GM20431 (cell line): ENCODE measurements around the gene NELFA.

Experiments
- in situ Hi-C: fragments of 300-500 bp; cut with MseI, MboI; formaldehyde crosslinking; loops from one replicate; pipeline ENCODE4 v1.15.0; 2020; ENCODE audit warnings: low sequenced_read_pairs; ENCODE audit not compliant: unreplicated experiment

The NELFA gene

DNA sequence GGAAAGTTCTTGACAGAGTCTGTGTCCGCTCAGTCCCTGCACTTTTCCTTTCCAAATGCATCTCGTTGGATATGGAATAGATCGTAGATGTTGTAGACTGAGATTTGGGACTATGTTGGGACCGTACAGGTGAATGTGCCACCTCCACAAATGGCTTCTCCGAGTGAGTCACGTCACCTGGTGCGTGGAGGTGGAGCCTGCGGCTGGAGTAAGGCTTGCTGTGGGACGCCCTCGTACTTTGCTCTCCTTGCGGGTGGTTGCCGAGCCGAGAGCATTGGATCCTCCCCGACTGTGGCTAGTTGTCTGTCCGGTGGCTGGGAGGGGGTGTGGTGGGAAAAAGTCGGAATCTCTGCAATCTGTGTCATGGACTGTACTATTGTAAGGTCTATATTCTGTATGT lies 60.5 kb downstream of the NELFA start:
- in situ Hi-C loops = no loop called here

DNA sequence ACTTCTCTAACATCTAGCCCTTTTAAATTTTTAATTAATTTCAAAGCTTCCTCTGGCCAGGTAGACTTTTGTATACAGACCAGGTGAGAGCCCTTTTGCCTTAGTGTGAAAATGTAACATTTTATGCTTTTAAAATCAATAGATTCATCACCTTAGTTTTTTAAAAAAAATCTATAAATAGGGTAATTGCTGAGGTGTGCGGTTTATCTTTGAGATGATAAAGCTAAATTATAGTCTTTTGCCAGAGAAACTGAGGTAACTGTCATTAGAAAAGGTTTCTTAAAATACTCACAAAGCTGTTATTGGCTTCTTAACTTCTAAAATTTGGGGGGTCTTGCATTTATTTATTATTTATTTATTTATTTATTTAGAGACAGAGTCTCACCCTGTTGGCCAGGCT lies 62.9 kb downstream of the NELFA start:
- in situ Hi-C loops = no loop called here

DNA sequence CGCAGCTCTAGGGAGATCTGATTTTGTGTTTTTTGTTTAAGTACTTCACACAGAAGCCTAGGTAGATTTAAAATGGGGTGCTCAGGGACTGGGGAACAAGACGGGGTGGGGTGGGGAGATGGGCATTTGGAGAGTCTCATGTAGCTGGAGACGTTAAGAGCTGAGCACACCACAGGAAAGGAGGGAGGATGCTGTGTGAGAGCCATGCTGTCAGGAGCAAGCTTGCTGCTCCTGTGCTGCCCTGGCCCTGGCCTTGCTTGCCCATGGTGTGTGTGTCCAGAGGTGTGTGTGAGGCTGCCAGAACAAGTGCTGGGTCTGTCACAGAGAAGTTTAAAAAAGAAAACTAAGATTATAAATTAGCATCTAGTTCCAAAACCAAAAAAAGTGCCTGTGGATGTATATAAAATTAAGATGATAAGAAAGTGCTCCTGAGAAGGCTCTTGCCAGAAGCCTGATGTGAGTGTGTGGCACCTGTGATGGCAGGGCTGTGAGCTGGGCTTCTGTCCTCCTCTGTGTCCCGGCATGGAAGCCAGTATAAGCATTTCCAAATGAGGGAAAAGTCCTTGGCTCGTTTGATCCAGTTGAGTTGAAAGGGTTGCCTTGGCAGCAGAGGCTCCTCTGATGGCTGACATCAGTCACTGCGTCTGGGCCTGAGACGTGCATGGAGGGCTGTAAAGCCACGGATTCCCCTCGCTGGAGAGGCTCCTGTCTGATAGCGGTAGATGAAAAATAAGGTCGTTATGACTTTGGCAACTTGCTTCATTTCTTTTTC lies 63.5 kb downstream of the NELFA start:
- in situ Hi-C loops = no loop called here

DNA sequence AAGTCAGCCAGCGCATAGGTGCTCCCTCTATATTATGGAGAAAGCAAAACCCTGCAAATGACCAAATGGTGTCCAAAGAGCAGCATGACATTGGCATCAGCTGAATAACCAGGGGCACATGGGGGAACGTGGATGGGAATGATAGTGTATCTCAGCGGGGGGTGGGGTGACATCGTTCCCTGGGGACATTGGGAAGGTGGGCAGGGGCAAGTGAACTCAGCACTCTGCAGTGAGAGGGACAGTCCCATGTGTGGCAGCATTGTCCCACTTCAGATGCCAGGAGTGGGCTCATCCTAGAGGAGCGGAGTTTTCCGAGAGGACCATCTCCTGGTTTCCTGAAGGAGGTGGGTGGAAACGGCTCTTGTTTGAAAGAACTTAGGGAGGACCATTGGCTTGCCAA lies 64.8 kb downstream of the NELFA start:
- in situ Hi-C loops = no loop called here

DNA sequence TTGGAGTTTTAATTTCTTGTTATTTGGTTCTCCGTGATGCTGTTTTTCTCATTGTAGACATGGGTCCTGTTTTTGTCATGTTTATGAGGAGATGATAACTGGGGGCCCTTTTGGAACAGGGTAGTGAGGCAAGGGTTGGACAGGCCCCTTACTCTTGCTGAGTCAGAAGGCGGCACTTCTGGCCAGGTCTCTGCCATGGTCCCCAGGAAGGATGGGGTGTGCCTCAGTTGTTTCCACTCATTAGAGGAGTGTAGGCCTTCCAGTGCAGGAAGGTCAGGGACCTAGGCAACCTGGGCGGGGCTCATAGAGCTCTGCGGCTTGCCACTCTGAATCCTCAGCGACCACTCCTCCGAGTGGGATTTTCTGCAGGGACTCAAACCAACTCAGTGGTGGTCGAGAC lies 68.2 kb downstream of the NELFA start:
- in situ Hi-C loops = no loop called here

DNA sequence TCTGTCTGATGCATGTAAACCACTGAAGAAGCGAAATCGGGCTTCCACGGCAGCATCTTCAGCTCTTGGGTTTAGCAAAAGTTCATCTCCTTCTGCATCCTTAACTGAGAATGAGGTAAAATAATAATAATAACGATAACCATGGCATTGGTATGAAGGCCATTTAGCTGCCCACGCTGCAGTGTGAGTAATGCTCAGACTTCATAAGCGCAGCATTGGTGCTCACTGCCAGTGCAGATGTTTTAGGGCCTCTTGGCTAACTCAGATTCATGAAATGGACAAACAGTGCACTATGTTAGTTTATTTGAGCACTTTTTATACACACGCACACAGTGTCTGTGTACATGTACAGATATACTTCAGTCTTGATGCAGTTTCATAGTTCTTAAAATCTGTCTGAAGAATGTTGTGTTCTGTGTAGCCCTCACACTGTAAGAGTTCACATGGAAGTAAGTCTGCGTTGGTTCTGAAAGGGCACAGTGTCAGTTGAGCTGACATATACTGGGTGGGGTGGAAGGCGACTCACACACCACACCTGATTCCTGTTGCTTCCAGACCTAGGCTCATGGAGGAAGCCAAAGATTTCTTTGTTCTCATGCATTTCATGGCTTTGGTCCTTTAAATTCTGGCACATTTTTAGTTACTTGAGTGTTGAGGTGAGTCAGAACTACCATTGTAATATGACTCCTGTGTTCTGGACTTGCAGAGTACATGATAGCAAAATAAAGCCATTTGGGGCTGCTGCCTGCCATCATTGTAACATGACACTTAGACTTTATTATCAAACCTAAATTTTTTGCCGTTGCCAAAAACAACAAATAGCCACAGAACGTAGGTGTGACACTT lies 68.9 kb downstream of the NELFA start:
- in situ Hi-C loops = no loop called here

DNA sequence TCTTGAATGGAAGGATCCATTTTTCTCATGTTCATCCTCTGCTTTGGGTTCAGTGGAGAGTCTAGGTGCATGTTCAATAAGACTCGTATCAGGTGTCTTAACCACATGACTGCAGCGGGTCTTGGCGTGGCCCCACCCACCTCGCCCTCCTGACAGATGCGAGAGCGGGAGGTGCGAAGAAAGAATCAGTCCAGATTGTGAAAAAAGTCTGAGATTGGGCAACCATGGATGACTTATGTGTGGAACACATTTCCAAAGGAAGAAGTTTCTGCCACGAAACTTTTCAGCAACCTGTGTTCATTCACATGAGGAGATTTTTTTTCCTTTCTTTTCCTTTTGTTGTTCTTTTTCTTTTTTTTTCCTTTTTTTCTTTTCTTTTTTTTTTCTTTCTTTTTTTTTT lies 70.7 kb downstream of the NELFA start:
- in situ Hi-C loops = no loop called here

DNA sequence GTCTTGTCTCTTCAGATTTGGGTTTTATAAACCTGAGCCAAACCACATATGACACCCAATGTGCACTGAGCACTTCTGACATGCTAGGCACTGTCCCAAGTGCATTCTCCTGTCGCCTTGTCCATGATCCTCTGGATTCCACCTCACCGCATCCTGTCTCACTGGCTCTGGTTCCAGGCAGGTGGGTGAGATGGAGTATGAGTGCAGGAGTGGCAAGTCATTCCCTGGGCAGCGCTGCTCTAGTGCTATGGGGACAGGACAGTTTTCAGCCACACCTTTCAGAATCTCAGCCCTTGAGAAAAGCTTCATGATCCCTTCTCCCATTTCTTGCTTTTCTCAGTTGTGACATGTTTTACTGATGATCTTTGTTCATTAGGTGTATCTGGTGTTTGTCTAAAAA lies 71.2 kb downstream of the NELFA start:
- in situ Hi-C loops = no loop called here

DNA sequence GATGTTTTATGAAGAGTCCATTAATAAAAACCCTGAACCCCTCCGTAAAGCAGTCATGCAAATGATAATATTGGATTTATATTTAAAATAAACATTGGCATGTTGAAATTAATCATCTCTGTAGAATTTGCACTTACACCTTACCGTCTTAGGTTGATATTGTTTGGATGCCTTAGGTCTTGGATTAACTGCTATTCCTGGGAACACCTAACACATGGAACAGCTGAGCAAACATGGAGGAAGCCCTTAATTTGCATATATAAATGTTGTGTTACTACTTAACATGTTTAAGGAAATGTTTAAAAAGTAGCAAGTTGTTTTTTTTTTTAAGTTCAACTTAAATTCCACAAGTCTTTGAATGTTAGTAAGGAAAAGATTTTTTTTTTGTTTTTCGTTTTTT lies 75.1 kb downstream of the NELFA start:
- in situ Hi-C loops = no loop called here

DNA sequence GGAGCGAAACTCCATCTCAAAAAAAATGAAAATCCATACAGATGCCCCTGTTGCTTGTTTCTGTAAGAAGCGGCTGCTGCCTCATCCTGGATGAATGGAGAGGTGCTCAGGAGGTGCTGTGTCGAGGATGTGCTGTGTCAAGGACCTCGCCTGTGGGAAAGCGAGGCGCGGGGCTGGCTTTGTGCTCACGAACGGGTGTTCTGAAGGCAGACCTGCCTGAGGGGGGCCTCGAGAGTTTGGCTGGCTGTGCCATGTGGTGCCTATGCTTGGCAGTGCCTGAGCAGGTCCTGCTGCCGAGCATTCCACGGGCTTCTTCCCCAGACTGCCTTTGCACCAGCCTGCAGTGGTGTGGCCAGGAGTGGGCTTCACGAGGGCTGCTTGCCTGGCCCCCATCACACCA lies 76.0 kb downstream of the NELFA start:
- in situ Hi-C loops = no loop called here
